ENCODE measurements around the gene NCAPG2.

GRCh38 chr7:158592541-158592940, 112.1 kb downstream of the NCAPG2 start:
- TF ChIP-seq EZH2 (IDR thresholded peaks at IDR 0.05; ENCODE audit: insufficient read depth, poor library complexity, severe bottlenecking) (no peak), EZH2phosphoT487 (IDR thresholded peaks at IDR 0.05; ENCODE audit: insufficient read depth, low read depth) (no peak)
